Measurements from ENCODE around the gene LGI4.

The LGI4 gene

DNA sequence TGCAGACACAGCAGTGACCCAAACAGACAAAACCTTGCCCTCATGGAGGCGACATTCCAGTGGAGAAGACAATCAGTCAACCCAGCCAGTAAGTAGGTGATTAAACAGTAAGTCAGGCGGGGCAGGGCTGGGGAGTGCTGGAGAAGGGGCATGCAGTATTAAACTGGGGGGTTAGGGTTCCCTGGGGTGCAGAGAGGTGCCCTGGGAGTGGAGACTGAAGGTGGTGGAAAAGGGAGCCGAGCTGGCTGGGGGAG, 50.4 kb downstream of the LGI4 start:
- DNase-seq = no peak

DNA sequence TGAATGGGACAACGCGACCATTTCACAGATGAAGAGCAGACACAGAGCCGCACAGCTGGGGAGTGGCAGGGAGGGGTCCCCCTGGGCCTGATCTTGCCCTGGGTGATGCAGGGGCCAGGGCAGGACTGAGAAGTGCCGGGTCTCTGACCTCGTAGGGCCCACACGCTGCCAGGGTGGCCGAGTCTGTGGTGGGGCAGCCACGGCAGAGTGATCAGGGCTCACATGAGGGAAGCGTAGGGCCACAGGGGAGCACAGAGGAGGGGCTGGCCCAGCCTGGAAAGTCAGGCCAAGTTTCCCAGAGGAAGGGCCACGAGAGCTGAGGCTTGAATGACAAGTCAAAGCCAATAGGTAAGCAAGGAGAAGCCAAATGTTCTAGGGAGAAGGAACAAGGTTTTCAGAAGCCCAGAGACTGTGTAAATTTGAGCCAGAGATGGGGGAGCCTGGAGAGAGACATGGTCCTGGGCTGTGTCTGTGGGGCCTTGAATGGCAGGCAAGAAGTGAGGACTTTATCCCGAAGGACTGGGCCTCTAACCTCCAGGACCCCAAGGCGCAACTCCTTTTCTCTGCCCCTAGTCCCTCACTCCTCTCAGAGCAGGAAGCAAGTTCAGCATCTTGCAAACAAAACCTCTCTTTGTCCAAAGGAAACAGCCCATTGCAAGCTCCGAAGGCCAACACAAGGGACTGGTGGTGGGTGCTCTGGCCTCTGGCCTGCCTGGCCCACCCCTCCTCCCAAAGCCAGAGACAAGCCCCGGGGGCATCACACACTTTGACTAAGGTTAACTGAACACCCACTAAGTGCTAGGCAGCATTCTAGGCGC, 51.0 kb downstream of the LGI4 start:
- DNase-seq = no peak

GRCh38 chr19:35081201-35081600, 53.7 kb downstream of the LGI4 start:
- no peak for DNase-seq

DNA sequence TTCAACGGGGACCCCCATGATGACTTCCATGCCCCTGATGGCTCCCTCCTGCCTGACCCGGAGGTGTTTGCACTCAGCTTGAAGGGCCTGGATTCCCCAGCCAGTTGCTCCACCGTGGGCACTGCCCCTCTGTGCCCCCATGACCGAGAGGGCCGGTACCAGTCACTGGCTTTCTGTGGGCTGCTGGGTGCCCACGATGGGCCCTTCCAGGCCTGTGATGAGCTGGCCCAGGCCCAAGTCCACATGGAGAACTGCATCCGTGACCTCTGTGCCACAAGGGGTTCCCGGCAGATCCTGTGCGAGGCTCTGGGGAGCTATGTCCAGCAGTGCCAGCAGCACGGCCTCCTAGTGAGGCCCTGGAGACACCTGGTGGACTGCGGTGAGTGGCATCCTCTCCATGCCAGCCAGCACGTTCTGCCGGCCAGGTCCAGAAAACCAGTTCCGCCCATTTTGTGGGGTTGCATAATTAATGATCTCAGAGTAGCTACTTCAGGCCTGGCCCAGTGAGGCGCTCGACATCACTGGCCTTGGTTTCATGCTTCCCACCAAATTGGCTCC, 54.2 kb downstream of the LGI4 start:
- no peak for DNase-seq

DNA sequence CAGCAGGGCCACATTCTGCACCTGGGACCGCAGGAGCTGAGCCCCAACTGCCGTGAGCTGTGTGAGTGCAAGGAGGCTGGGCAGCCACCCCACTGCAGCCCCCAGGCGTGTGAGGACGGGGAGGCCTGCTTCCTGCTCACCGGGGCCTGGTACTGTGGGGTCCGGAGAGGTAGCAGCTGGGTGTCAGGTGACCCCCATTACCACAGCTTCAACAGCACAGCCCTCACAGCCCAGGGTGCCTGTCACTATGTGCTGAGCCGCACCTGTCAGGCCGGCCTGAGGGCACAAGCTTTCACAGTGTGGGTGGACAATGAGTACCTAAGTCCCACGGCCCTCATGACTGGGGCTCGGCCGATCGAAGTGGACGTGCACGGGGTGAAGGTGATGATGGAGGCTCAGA, 55.0 kb downstream of the LGI4 start:
- DNase-seq = no peak

GRCh38 chr19:35077411-35078223, 57.2 kb downstream of the LGI4 start:
- no peak for DNase-seq

DNA sequence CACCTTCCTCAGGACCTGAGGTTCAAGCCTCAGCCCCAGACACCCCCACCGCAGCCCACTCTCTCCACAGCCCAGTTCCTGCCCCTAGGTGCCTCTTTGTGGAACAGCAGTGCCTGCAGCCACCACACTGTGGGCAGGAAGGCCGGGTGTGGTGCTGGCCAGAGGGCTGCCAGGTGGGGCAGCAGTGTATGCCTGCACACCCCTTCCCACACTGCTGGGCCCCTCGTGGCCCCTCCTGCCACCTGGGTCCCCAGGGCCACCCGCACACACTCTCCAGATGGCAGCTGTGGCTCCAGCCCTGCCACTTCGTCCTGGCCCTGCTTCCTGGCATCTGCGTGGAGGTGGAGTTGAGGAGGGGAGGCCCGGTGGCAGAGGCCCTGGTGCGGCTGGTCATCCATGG, 58.2 kb downstream of the LGI4 start:
- DNase-seq = no peak

GRCh38 chr19:35076026-35076370, 58.9 kb downstream of the LGI4 start:
- DNase-seq = no peak

DNA sequence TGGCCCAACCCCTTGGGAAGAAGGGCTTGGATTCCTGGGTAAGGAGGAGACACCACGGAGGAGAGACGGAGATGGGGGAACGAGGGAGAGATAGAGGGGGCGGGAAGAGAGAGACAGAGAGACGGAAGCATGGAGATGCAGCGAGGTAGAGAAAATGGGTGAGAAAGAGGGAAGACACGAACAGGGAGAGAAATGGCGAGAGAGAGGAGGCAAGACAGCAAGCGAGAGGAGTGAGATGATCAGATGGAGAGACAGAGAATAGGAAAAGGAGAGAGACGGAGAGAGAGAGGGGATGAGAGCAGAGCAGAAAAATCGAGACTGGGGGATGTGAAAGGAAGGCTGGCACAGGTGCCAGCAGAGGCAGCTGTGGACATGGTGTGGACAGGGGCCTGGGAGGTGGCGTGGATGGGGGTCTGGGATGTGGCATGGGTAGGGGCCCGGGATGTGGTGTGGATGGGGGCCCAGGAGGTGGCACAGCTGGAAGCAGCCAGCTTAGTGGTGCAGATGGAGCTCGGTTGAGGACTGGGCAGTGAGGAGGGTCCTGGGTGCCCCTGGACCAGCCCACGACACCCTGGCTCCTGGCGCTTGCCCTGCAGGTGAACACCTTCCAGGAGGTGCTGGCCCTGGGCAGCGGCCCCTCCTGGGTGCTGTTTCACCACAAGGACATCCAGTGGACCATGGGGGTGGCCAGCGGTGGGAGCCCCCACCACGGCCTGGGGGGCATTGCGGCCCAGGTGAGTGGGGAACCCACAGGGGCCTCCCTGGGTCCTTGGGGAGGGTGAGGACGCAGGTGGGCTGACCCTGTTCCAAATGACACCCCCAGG, 59.4 kb downstream of the LGI4 start:
- DNase-seq = no peak

All from effector CD8-positive, alpha-beta T cell (primary cell).